Measurements from ENCODE around the gene WDR82. TPM values are rescaled to one million over a fixed set of nuclear protein-coding genes. Genes with fewer than 3 reads are reported as not detected.

Gene WDR82
- total RNA-seq, 2 experiments from 2014 or later: 114 to 132 TPM

GRCh38 chr3:52216585-52217408 lies 61.7 kb downstream of the WDR82 start:
- peaks cover 56% of the 10 kb centered on the region for H3K4me1 Mint-ChIP-seq
- H3K36me3 Mint-ChIP-seq: peaks cover 21% of the 10 kb centered on the region
- peak overlapping the region; percentile 88 for H3K27ac Mint-ChIP-seq
- ATAC-seq: peak; percentile 45
- peak; percentile 63 for DNase-seq
- peak overlapping the region; percentile 78 for H3K4me3 Mint-ChIP-seq
- CTCF ChIA-PET: interaction anchor here (0.8 to 8.5 kb wide), 9 partner anchors 12 to 230 kb away, joined by 3 to 144 read pairs (median 4); partner anchors contain the start of gene WDR82
- no peaks in the 10 kb centered on the region for H3K9me3 Mint-ChIP-seq (ENCODE audit: low read depth)
- H3K27me3 Mint-ChIP-seq: no peaks in the 10 kb centered on the region

- H3K9me3 Mint-ChIP-seq (ENCODE audit: low read depth): no peaks in the 10 kb centered on the region
- peaks cover 28% of the 10 kb centered on the region for H3K36me3 Mint-ChIP-seq
- ATAC-seq: no peak
- peaks cover 42% of the 10 kb centered on the region for H3K4me1 Mint-ChIP-seq
- H3K27me3 Mint-ChIP-seq: no peaks in the 10 kb centered on the region
- CTCF ChIA-PET: no interaction called here
- no peak for DNase-seq
- H3K27ac Mint-ChIP-seq: peak overlapping the region; percentile 72
- H3K4me3 Mint-ChIP-seq: no peak overlapping the region
These were observed 63.1 kb downstream of the WDR82 start for GRCh38 chr3:52215351-52215750.

GRCh38 chr3:52213901-52214300 lies 64.5 kb downstream of the WDR82 start:
- H3K27me3 Mint-ChIP-seq: no peaks in the 10 kb centered on the region
- DNase-seq: no peak
- no peak overlapping the region for H3K4me3 Mint-ChIP-seq
- H3K27ac Mint-ChIP-seq: no peak overlapping the region
- CTCF ChIA-PET: no interaction called here
- H3K9me3 Mint-ChIP-seq (ENCODE audit: low read depth): no peaks in the 10 kb centered on the region
- peaks cover 36% of the 10 kb centered on the region for H3K36me3 Mint-ChIP-seq
- no peak for ATAC-seq
- peaks cover 30% of the 10 kb centered on the region for H3K4me1 Mint-ChIP-seq

GRCh38 chr3:52213005-52213404 lies 65.4 kb downstream of the WDR82 start:
- DNase-seq (no peak), ATAC-seq (no peak)
- H3K4me1 Mint-ChIP-seq: peaks cover 22% of the 10 kb centered on the region
- H3K4me3 Mint-ChIP-seq: no peak overlapping the region
- no peak overlapping the region for H3K27ac Mint-ChIP-seq
- CTCF ChIA-PET: interaction anchor here (1.0 kb wide), 1 partner anchor 126 kb away, joined by 4 read pairs; no protein-coding TSS in a partner anchor
- no peaks in the 10 kb centered on the region for H3K9me3 Mint-ChIP-seq (ENCODE audit: low read depth)
- no peaks in the 10 kb centered on the region for H3K27me3 Mint-ChIP-seq
- peaks cover 41% of the 10 kb centered on the region for H3K36me3 Mint-ChIP-seq

GRCh38 chr3:52211268-52211891 lies 67.1 kb downstream of the WDR82 start:
- no peaks in the 10 kb centered on the region for H3K27me3 Mint-ChIP-seq
- H3K4me3 Mint-ChIP-seq: no peak overlapping the region
- H3K36me3 Mint-ChIP-seq: peaks cover 54% of the 10 kb centered on the region
- no peak overlapping the region for H3K27ac Mint-ChIP-seq
- no peaks in the 10 kb centered on the region for H3K9me3 Mint-ChIP-seq (ENCODE audit: low read depth)
- CTCF ChIA-PET: interaction anchor here (1.5 kb wide), 1 partner anchor 9 kb away, joined by 4 read pairs; no protein-coding TSS in a partner anchor
- no peak for ATAC-seq
- H3K4me1 Mint-ChIP-seq: peaks cover 6% of the 10 kb centered on the region
- no peak for DNase-seq

GRCh38 chr3:52210550-52211046 lies 67.9 kb downstream of the WDR82 start:
- CTCF ChIA-PET: interaction anchor here (0.8 to 4.4 kb wide), 3 partner anchors 9 to 129 kb away, joined by 3 to 22 read pairs (median 7); no protein-coding TSS in a partner anchor
- peaks cover 58% of the 10 kb centered on the region for H3K36me3 Mint-ChIP-seq

GRCh38 chr3:52210037-52210436 lies 68.4 kb downstream of the WDR82 start:
- H3K4me1 Mint-ChIP-seq: peaks cover 12% of the 10 kb centered on the region
- no peaks in the 10 kb centered on the region for H3K9me3 Mint-ChIP-seq (ENCODE audit: low read depth)
- CTCF ChIA-PET: interaction anchor here (0.8 to 4.4 kb wide), 3 partner anchors 10 to 129 kb away, joined by 3 to 22 read pairs (median 7); no protein-coding TSS in a partner anchor
- no peak overlapping the region for H3K4me3 Mint-ChIP-seq
- H3K27ac Mint-ChIP-seq: no peak overlapping the region
- DNase-seq (no peak), ATAC-seq (no peak)
- H3K27me3 Mint-ChIP-seq: no peaks in the 10 kb centered on the region
- H3K36me3 Mint-ChIP-seq: peaks cover 61% of the 10 kb centered on the region

More at GRCh38 chr3:52210550-52211046, 67.9 kb downstream of the WDR82 start:
- no peak overlapping the region for H3K4me3 Mint-ChIP-seq
- peaks cover 9% of the 10 kb centered on the region for H3K4me1 Mint-ChIP-seq
- H3K27me3 Mint-ChIP-seq: no peaks in the 10 kb centered on the region
- H3K9me3 Mint-ChIP-seq (ENCODE audit: low read depth): no peaks in the 10 kb centered on the region
- no peak overlapping the region for H3K27ac Mint-ChIP-seq
- no peak for ATAC-seq
- no peak for DNase-seq

- Mint-ChIP-seq H3K4me3 (no peak overlapping the region), H3K9me3 (ENCODE audit: low read depth) (no peaks in the 10 kb centered on the region), H3K36me3 (peaks cover 70% of the 10 kb centered on the region), H3K27ac (no peak overlapping the region), H3K4me1 (peaks cover 24% of the 10 kb centered on the region), H3K27me3 (no peaks in the 10 kb centered on the region)
- ATAC-seq (no peak), DNase-seq (no peak)
- CTCF ChIA-PET: interaction anchor here (1.0 to 4.4 kb wide), 4 partner anchors 8 to 131 kb away, joined by 3 to 22 read pairs (median 6); no protein-coding TSS in a partner anchor
These were observed 69.9 kb downstream of the WDR82 start for GRCh38 chr3:52208556-52208955.

- Mint-ChIP-seq H3K9me3 (ENCODE audit: low read depth) (no peaks in the 10 kb centered on the region), H3K4me3 (no peak overlapping the region), H3K4me1 (peaks cover 44% of the 10 kb centered on the region), H3K27me3 (no peaks in the 10 kb centered on the region), H3K27ac (peak overlapping the region; percentile 4), H3K36me3 (peaks cover 71% of the 10 kb centered on the region)
- DNase-seq (no peak), ATAC-seq (no peak)
- CTCF ChIA-PET: interaction anchor here (1.0 to 2.6 kb wide), 6 partner anchors 11 to 204 kb away, joined by 3 to 19 read pairs (median 5); no protein-coding TSS in a partner anchor
These were observed 72.6 kb downstream of the WDR82 start for GRCh38 chr3:52205727-52206372.

Small RNA genes within 50 kb of the gene (microRNA-seq; reads per million reads assigned to microRNA genes)
- gene MIR135A1: not detected
- gene MIRLET7G: 196,847 reads per million, percentile 100 among the genes with 10 or more reads in this experiment

Other genes starting within 250 kb of the WDR82 start
- 10 to 100 TPM; 24.2 to 29.3 TPM for gene DUSP7, start 222.1 kb downstream of the WDR82 start, total RNA-seq
- 10 to 100 TPM; 29.3 to 29.5 TPM for gene POC1A, start 124.2 kb downstream of the WDR82 start, total RNA-seq
- 10 to 100 TPM; 61.3 to 84.2 TPM for gene ALAS1, start 80.5 kb downstream of the WDR82 start, total RNA-seq
- gene TLR9, start 53.0 kb downstream of the WDR82 start, total RNA-seq: under 1 TPM in 1 of 2 experiments, not detected in 1; 0.64 TPM
- gene TWF2, start 39.5 kb downstream of the WDR82 start, total RNA-seq: 100 to 1,000 TPM; 110 to 131 TPM
- gene PPM1M, start 32.9 kb downstream of the WDR82 start, total RNA-seq: 10 to 100 TPM; 91.1 to 94.1 TPM
- 10 to 100 TPM; 23.2 to 29.4 TPM for gene GLYCTK, start 9.2 kb upstream of the WDR82 start, total RNA-seq
- 10 to 100 TPM; 13.9 to 26.5 TPM for gene DNAH1, start 37.7 kb upstream of the WDR82 start, total RNA-seq
- 100 to 1,000 TPM; 102 to 107 TPM for gene BAP1, start 131.4 kb upstream of the WDR82 start, total RNA-seq
- 10 to 100 TPM; 12.9 to 26.5 TPM for gene PHF7, start 132.0 kb upstream of the WDR82 start, total RNA-seq
- under 1 TPM; 0.28 to 0.38 TPM for gene SEMA3G, start 166.5 kb upstream of the WDR82 start, total RNA-seq
- 1 to 10 TPM; 1.4 to 2.6 TPM for gene TNNC1, start 175.4 kb upstream of the WDR82 start, total RNA-seq
- 10 to 100 TPM; 72.9 to 84.1 TPM for gene NISCH, start 177.0 kb upstream of the WDR82 start, total RNA-seq
- gene STAB1, start 216.7 kb upstream of the WDR82 start, total RNA-seq: not detected

All from activated CD8-positive, alpha-beta memory T cell treated with anti-CD3 and anti-CD28 coated beads, Interleukin-2, amount 10 ng/mL, durations not matched to agents 7 days and 5 days (primary cell).